ENCODE data around the gene MFSD2B. TPM values are rescaled to one million over a fixed set of nuclear protein-coding genes. Genes with fewer than 3 reads are reported as not detected.

The MFSD2B gene
- total RNA-seq, 1 donor from 2014 or later: under 0.01 TPM

GRCh38 chr2:24050041-24050979 lies 40.4 kb downstream of the MFSD2B start:
- peak; percentile 30 to 36 for DNase-seq (ENCODE audit: low read depth in 2 of 2)

- no peak for DNase-seq (ENCODE audit: low read depth in 2 of 2)
Measured at GRCh38 chr2:24051833-24052232, 41.9 kb downstream of the MFSD2B start.

- DNase-seq (ENCODE audit: low read depth in 2 of 2): no peak
Measured at GRCh38 chr2:24052951-24053350, 43.1 kb downstream of the MFSD2B start.

GRCh38 chr2:24054366-24055010 lies 44.6 kb downstream of the MFSD2B start:
- no peak for DNase-seq (ENCODE audit: low read depth in 2 of 2)

GRCh38 chr2:24055750-24056149 lies 45.9 kb downstream of the MFSD2B start:
- no peak for DNase-seq (ENCODE audit: low read depth in 2 of 2)

- DNase-seq (ENCODE audit: low read depth in 2 of 2): peak in 1 of 2 donors; percentile 51
Measured at GRCh38 chr2:24058564-24059271, 48.8 kb downstream of the MFSD2B start.

- DNase-seq (ENCODE audit: low read depth in 2 of 2): no peak
Measured at GRCh38 chr2:24065341-24065740, 55.5 kb downstream of the MFSD2B start.

GRCh38 chr2:24072259-24072658 lies 62.4 kb downstream of the MFSD2B start:
- no peak for DNase-seq (ENCODE audit: low read depth in 2 of 2)

- DNase-seq (ENCODE audit: low read depth in 2 of 2): no peak
Measured at GRCh38 chr2:24073816-24074215, 63.9 kb downstream of the MFSD2B start.

GRCh38 chr2:24075259-24075658 lies 65.4 kb downstream of the MFSD2B start:
- no peak for DNase-seq (ENCODE audit: low read depth in 2 of 2)

Other genes starting within 250 kb of the MFSD2B start
- 8.1 and 10.7 TPM in 2 replicates for gene ATAD2B, start 83.0 kb upstream of the MFSD2B start, total RNA-seq
- gene UBXN2A, start 69.6 kb upstream of the MFSD2B start, total RNA-seq: 7.4 and 9.5 TPM in 2 replicates
- gene WDCP, start 37.3 kb downstream of the MFSD2B start, total RNA-seq: 6.1 and 7.1 TPM in 2 replicates
- 8.7 and 12.6 TPM in 2 replicates for gene FKBP1B, start 39.7 kb downstream of the MFSD2B start, total RNA-seq
- gene SF3B6, start 66.2 kb downstream of the MFSD2B start, total RNA-seq: 111 and 121 TPM in 2 replicates
- gene TP53I3, start 74.7 kb downstream of the MFSD2B start, total RNA-seq: 45.4 and 73.2 TPM in 2 replicates
- under 0.01 and 0.20 TPM in 2 replicates for gene PFN4, start 113.2 kb downstream of the MFSD2B start, total RNA-seq
- 2.4 and 8.3 TPM in 2 replicates for gene FAM228B, start 113.4 kb downstream of the MFSD2B start, total RNA-seq
- gene FAM228A, start 165.0 kb downstream of the MFSD2B start, total RNA-seq: under 0.01 and 0.20 TPM in 2 replicates

Measured in lung microvascular endothelial cell (primary cell).